Mesothelial cell of epicardium (in vitro differentiated cells): ENCODE results near the gene CARD9. TPM values are rescaled to one million over a fixed set of nuclear protein-coding genes. Genes with fewer than 3 reads are reported as not detected.

Experiments
- DNase-seq, 2 experiments: peaks; one replicate each; pipeline ENCODE4 v3.0.0; 2021; ENCODE audit warnings: low spot score in 2 of 2; ENCODE audit not compliant: unreplicated experiment in 2 of 2
- H3K27ac Mint-ChIP-seq: 2 replicates; pipeline ENCODE4 v1.8.0; 2021; ENCODE audit warnings: mixed read lengths
- H3K27me3 Mint-ChIP-seq: 2 replicates; pipeline ENCODE4 v1.8.0; 2021; ENCODE audit warnings: low read depth, mixed read lengths
- H3K36me3 Mint-ChIP-seq: 2 replicates; pipeline ENCODE4 v1.8.0; 2021; ENCODE audit warnings: mixed read lengths
- H3K4me1 Mint-ChIP-seq: 2 replicates; pipeline ENCODE4 v1.8.0; 2021; ENCODE audit warnings: mixed read lengths
- H3K4me3 Mint-ChIP-seq: 2 replicates; pipeline ENCODE4 v1.8.0; 2021; ENCODE audit warnings: mild to moderate bottlenecking, moderate library complexity, mixed read lengths
- H3K9me3 Mint-ChIP-seq: 2 replicates; pipeline ENCODE4 v1.8.0; 2021; ENCODE audit warnings: mixed read lengths
- CTCF ChIP-seq: fragments of 200-600 bp; sonication (generic); IDR thresholded peaks from one replicate; pipeline ENCODE4 v1.5.0; 2021; ENCODE audit warnings: antibody characterized with exemption; ENCODE audit not compliant: unreplicated experiment
- total RNA-seq: library from RNA; stranded (reverse); gene quantifications from 3 replicates; pipeline ENCODE4 v1.2.1, GENCODE V29; 2021

The CARD9 gene
- total RNA-seq, 1 donor from 2014 or later = 4.9 TPM

- no peaks in the 10 kb centered on the region for H3K9me3 Mint-ChIP-seq
Observed at GRCh38 chr9:136363949-136364748, 9.3 kb downstream of the CARD9 start.

GRCh38 chr9:136363106-136363948 lies 10.1 kb downstream of the CARD9 start, which contains the start of gene DNLZ:
Gene DNLZ (minus strand): TSS chr9:136363744. CDS start chr9:136363714, 30 bp downstream.
- DNase-seq = peak; percentile 93 to 94
- Mint-ChIP-seq H3K27ac (peak within 1 kb of the TSS; percentile 87), H3K36me3 (no peaks in the 10 kb centered on the region), H3K27me3 (no peaks in the 10 kb centered on the region), H3K4me3 (peak within 1 kb of the TSS; percentile 82), H3K4me1 (peaks cover 11% of the 10 kb centered on the region), H3K9me3 (no peaks in the 10 kb centered on the region)
- peak; percentile 97 for TF ChIP-seq CTCF

More at GRCh38 chr9:136363949-136364748, 9.3 kb downstream of the CARD9 start:
- TF ChIP-seq CTCF = peak; percentile 12
- peaks cover 11% of the 10 kb centered on the region for H3K4me1 Mint-ChIP-seq
- no peak overlapping the region for H3K4me3 Mint-ChIP-seq
- H3K36me3 Mint-ChIP-seq = no peaks in the 10 kb centered on the region
- no peak overlapping the region for H3K27ac Mint-ChIP-seq
- H3K27me3 Mint-ChIP-seq = no peaks in the 10 kb centered on the region
- no peak for DNase-seq

- Mint-ChIP-seq H3K4me1 (peaks cover 11% of the 10 kb centered on the region), H3K9me3 (no peaks in the 10 kb centered on the region), H3K4me3 (peak overlapping the region; percentile 82), H3K27me3 (no peaks in the 10 kb centered on the region), H3K36me3 (no peaks in the 10 kb centered on the region), H3K27ac (peak overlapping the region; percentile 53)
- TF ChIP-seq CTCF = no peak
- no peak for DNase-seq
Observed at GRCh38 chr9:136362450-136362784, 11.1 kb downstream of the CARD9 start.

GRCh38 chr9:136361754-136362449 lies 11.6 kb downstream of the CARD9 start:
- peaks cover 11% of the 10 kb centered on the region for H3K4me1 Mint-ChIP-seq
- no peak overlapping the region for H3K27ac Mint-ChIP-seq
- no peaks in the 10 kb centered on the region for H3K27me3 Mint-ChIP-seq
- H3K4me3 Mint-ChIP-seq = no peak overlapping the region
- H3K9me3 Mint-ChIP-seq = no peaks in the 10 kb centered on the region
- DNase-seq = no peak
- no peak for TF ChIP-seq CTCF
- no peaks in the 10 kb centered on the region for H3K36me3 Mint-ChIP-seq

GRCh38 chr9:136361047-136361753 lies 12.3 kb downstream of the CARD9 start:
- Mint-ChIP-seq H3K9me3 (no peaks in the 10 kb centered on the region), H3K27me3 (no peaks in the 10 kb centered on the region), H3K4me1 (peaks cover 11% of the 10 kb centered on the region), H3K36me3 (no peaks in the 10 kb centered on the region), H3K4me3 (no peak overlapping the region), H3K27ac (no peak overlapping the region)
- TF ChIP-seq CTCF = no peak
- no peak for DNase-seq
